WTC11 (cell line): ENCODE results near the gene ELMO1. TPM values are rescaled to one million over a fixed set of nuclear protein-coding genes. Genes with fewer than 3 reads are reported as not detected.

Experiments used
- ATAC-seq: fragments of 200-7000 bp; cut with Tn5 transposase; 2 replicates; pipeline ENCODE4 v1.10.0; 2021; ENCODE audit warnings: mild to moderate bottlenecking, moderate library complexity
- CTCF ChIA-PET: fragments of 300-600 bp; sonication (Branson Sonifier 250); formaldehyde crosslinking; loops from one replicate; lab custom pipeline; 2021; ENCODE audit warnings: antibody characterized with exemption; lab: Charles Lee
- POLR2A ChIA-PET: fragments of 350-600 bp; sonication (Branson Sonifier 250); formaldehyde crosslinking; loops from one replicate; lab custom pipeline; 2021; ENCODE audit warnings: antibody characterized with exemption; lab: Charles Lee
- DNase-seq: peaks from one replicate; pipeline ENCODE4 v3.0.0; 2021; ENCODE audit warnings: low spot score
- H3K27ac Mint-ChIP-seq: 2 replicates; pipeline ENCODE4 v1.8.0; 2021; ENCODE audit warnings: mixed read lengths
- H3K27me3 Mint-ChIP-seq: 2 replicates; pipeline ENCODE4 v1.8.0; 2021; ENCODE audit warnings: low read depth, mild to moderate bottlenecking, moderate library complexity, mixed read lengths
- H3K36me3 Mint-ChIP-seq: 2 replicates; pipeline ENCODE4 v1.8.0; 2021; ENCODE audit warnings: mixed read lengths
- H3K4me1 Mint-ChIP-seq: 2 replicates; pipeline ENCODE4 v1.8.0; 2022; ENCODE audit warnings: mixed read lengths
- H3K4me3 Mint-ChIP-seq: 2 replicates; pipeline ENCODE4 v1.8.0; 2021; ENCODE audit warnings: mild to moderate bottlenecking, moderate library complexity, mixed read lengths
- H3K9me3 Mint-ChIP-seq: 2 replicates; pipeline ENCODE4 v1.8.0; 2021; ENCODE audit warnings: mixed read lengths
- AFF4 ChIP-seq: sonication (generic); formaldehyde crosslinking; IDR thresholded peaks from 2 replicates; pipeline ENCODE4 v1.8.1; 2023; ENCODE audit warnings: mild to moderate bottlenecking, missing genetic modification reagents, borderline replicate concordance
- CDX4 ChIP-seq: fragments of 250-450 bp; sonication (Bioruptor Pico); IDR thresholded peaks from 2 replicates; pipeline ENCODE4 v1.9.0; 2021; ENCODE audit warnings: moderate library complexity, mild to moderate bottlenecking, inconsistent platforms, borderline replicate concordance
- EMX1 ChIP-seq: fragments of 250-450 bp; sonication (Bioruptor Pico); IDR thresholded peaks from 2 replicates; pipeline ENCODE4 v1.8.0; 2021; ENCODE audit warnings: mild to moderate bottlenecking
- FOXP4 ChIP-seq: sonication (generic); formaldehyde crosslinking; IDR thresholded peaks from 2 replicates; pipeline ENCODE4 v1.8.0; 2022; ENCODE audit warnings: mild to moderate bottlenecking, missing genetic modification reagents
- HMGA2 ChIP-seq: fragments of 250-450 bp; sonication (Bioruptor Pico); IDR thresholded peaks from 2 replicates; pipeline ENCODE4 v1.4.0; 2021; ENCODE audit warnings: mild to moderate bottlenecking, moderate library complexity
- MYBL2 ChIP-seq: sonication (generic); formaldehyde crosslinking; IDR thresholded peaks from 2 replicates; pipeline ENCODE4 v1.8.1; 2023; ENCODE audit warnings: mild to moderate bottlenecking, moderate library complexity, missing genetic modification reagents
- NFE2L1 ChIP-seq: sonication (generic); formaldehyde crosslinking; IDR thresholded peaks from 2 replicates; pipeline ENCODE4 v1.8.1; 2023; ENCODE audit warnings: missing genetic modification reagents
- NR3C1 ChIP-seq: sonication (generic); formaldehyde crosslinking; conservative IDR thresholded peaks from 2 replicates; pipeline ENCODE4 v1.8.1; 2023; ENCODE audit warnings: low read depth, mild to moderate bottlenecking, missing genetic modification reagents
- PREB ChIP-seq: sonication (generic); formaldehyde crosslinking; IDR thresholded peaks from 2 replicates; pipeline ENCODE4 v1.8.1; 2022; ENCODE audit warnings: mild to moderate bottlenecking, missing genetic modification reagents, moderate library complexity, borderline replicate concordance
- RELA ChIP-seq: sonication (generic); formaldehyde crosslinking; IDR thresholded peaks from 2 replicates; pipeline ENCODE4 v1.8.1; 2022; ENCODE audit warnings: missing genetic modification reagents, mild to moderate bottlenecking, borderline replicate concordance
- TP53 ChIP-seq: sonication (generic); formaldehyde crosslinking; IDR thresholded peaks from 2 replicates; pipeline ENCODE4 v1.8.1; 2023; ENCODE audit warnings: mild to moderate bottlenecking, missing genetic modification reagents
- ZNF423 ChIP-seq: fragments of 250-450 bp; sonication (Bioruptor Pico); IDR thresholded peaks from 2 replicates; pipeline ENCODE4 v2.1.2; 2022; ENCODE audit warnings: mild to moderate bottlenecking, moderate library complexity
- ZSCAN18 ChIP-seq: fragments of 250-450 bp; sonication (Bioruptor Pico); IDR thresholded peaks from 2 replicates; pipeline ENCODE4 v2.1.2; 2022; ENCODE audit warnings: mild to moderate bottlenecking, moderate library complexity
- total RNA-seq: library from RNA; stranded (reverse); gene quantifications from 3 replicates; pipeline ENCODE4 v1.2.3, GENCODE V29; 2021
- TF ChIP-seq, protein P1 (sequence below): sonication (generic); formaldehyde crosslinking; IDR thresholded peaks from 2 replicates; pipeline ENCODE4 v1.8.1; 2023; ENCODE audit warnings: mild to moderate bottlenecking, missing genetic modification reagents
- TF ChIP-seq, protein P2 (sequence below): fragments of 250-450 bp; sonication (Bioruptor Pico); IDR thresholded peaks from 2 replicates; pipeline ENCODE4 v1.9.0; 2021; ENCODE audit warnings: mild to moderate bottlenecking, borderline replicate concordance

The ELMO1 gene
- total RNA-seq, 1 experiment from 2014 or later, result 19.4 TPM

DNA sequence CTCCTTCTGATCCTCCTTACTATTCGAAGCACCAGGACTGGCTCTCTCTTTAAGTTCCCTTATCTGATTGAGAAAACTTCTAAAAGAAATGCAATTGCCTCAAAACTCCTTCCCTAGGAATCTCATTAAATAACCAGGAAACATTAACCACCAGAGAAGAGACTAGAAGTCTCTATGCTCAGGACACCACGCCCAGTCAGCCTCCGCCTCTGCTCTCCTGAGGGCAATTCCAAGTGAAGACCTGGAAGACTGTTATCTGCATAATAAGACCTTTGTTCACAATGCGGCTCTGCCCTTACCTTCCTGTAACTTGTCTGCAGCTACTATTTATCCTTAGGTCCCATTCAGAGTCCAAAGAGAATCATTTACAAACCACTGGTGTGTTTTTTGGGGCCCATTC is 78.8 kb downstream of the ELMO1 start:
- H3K27ac Mint-ChIP-seq, result no peak overlapping the region
- H3K9me3 Mint-ChIP-seq, result 0 out of 2 replicates have a peak, but pooled peaks cover 3% of the 10 kb centered on the region
- DNase-seq (no peak), ATAC-seq (peak; percentile 81)
- H3K27me3 Mint-ChIP-seq, result no peaks in the 10 kb centered on the region
- ChIA-PET CTCF (no interaction called here), POLR2A (no interaction called here)
- no peak overlapping the region for H3K4me3 Mint-ChIP-seq
- peaks cover 33% of the 10 kb centered on the region for H3K4me1 Mint-ChIP-seq
- no peaks in the 10 kb centered on the region for H3K36me3 Mint-ChIP-seq
- TF ChIP-seq RELA (no peak), NFE2L1 (CRISPR knock-in tag) (no peak), ZSCAN18 (CRISPR knock-in tag) (no peak), EMX1 (CRISPR knock-in tag) (no peak), ZNF423 (no peak)
- TF ChIP-seq, protein P1, sequence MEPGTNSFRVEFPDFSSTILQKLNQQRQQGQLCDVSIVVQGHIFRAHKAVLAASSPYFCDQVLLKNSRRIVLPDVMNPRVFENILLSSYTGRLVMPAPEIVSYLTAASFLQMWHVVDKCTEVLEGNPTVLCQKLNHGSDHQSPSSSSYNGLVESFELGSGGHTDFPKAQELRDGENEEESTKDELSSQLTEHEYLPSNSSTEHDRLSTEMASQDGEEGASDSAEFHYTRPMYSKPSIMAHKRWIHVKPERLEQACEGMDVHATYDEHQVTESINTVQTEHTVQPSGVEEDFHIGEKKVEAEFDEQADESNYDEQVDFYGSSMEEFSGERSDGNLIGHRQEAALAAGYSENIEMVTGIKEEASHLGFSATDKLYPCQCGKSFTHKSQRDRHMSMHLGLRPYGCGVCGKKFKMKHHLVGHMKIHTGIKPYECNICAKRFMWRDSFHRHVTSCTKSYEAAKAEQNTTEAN (CRISPR knock-in tag), result no peak

DNA sequence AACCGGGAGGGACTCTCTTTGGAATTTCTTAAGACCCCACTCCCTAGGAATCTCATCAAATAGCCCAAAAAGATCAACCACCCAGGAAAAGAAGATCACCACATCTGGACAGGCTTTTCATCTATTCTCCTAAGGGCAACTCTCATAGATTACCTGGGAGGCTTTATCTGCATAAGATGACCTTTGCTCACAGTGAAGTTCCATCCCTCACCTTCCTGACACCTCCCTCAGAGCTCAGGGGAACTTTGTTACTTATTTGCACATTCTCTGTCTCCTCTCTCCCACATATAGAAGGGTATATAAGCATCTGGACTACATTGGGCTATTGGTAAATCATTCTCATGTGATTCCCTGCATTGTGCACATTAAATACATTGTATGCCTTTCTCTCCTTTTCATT is 80.1 kb downstream of the ELMO1 start:
- peaks cover 33% of the 10 kb centered on the region for H3K4me1 Mint-ChIP-seq
- POLR2A ChIA-PET, result no interaction called here
- no peaks in the 10 kb centered on the region for H3K36me3 Mint-ChIP-seq
- no peak for ATAC-seq
- 0 out of 2 replicates have a peak, but pooled peaks cover 3% of the 10 kb centered on the region for H3K9me3 Mint-ChIP-seq
- TF ChIP-seq CDX4 (CRISPR knock-in tag), result no peak
- H3K4me3 Mint-ChIP-seq, result no peak overlapping the region
- no peak overlapping the region for H3K27ac Mint-ChIP-seq
- DNase-seq, result no peak
- H3K27me3 Mint-ChIP-seq, result no peaks in the 10 kb centered on the region
- CTCF ChIA-PET, result no interaction called here

DNA sequence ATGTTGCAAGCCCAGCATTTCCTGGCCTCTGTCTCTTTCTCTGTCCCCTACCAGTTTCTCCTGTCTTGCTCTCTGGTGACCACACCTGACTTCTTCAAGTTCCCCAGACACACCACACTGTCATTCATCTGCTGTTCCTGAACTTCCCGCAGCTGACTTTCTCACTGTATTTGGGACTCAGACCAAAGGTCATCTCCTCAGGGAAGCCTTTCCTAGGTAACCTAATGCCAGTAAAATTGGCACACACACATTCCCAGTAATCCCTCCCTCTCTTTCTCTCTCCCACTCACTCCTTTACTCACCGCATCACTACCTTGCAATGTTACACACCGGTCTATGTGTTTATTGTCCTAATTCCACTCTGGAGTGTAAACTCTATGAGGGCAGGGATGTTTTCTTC is 81.7 kb downstream of the ELMO1 start:
- no peaks in the 10 kb centered on the region for H3K27me3 Mint-ChIP-seq
- DNase-seq (no peak), ATAC-seq (no peak)
- TF ChIP-seq MYBL2 (CRISPR knock-in tag) (no peak), PREB (CRISPR knock-in tag) (no peak), TP53 (CRISPR knock-in tag) (no peak), NR3C1 (CRISPR knock-in tag) (no peak), AFF4 (no peak), FOXP4 (CRISPR knock-in tag) (no peak), HMGA2 (CRISPR knock-in tag) (no peak)
- TF ChIP-seq, protein P2, sequence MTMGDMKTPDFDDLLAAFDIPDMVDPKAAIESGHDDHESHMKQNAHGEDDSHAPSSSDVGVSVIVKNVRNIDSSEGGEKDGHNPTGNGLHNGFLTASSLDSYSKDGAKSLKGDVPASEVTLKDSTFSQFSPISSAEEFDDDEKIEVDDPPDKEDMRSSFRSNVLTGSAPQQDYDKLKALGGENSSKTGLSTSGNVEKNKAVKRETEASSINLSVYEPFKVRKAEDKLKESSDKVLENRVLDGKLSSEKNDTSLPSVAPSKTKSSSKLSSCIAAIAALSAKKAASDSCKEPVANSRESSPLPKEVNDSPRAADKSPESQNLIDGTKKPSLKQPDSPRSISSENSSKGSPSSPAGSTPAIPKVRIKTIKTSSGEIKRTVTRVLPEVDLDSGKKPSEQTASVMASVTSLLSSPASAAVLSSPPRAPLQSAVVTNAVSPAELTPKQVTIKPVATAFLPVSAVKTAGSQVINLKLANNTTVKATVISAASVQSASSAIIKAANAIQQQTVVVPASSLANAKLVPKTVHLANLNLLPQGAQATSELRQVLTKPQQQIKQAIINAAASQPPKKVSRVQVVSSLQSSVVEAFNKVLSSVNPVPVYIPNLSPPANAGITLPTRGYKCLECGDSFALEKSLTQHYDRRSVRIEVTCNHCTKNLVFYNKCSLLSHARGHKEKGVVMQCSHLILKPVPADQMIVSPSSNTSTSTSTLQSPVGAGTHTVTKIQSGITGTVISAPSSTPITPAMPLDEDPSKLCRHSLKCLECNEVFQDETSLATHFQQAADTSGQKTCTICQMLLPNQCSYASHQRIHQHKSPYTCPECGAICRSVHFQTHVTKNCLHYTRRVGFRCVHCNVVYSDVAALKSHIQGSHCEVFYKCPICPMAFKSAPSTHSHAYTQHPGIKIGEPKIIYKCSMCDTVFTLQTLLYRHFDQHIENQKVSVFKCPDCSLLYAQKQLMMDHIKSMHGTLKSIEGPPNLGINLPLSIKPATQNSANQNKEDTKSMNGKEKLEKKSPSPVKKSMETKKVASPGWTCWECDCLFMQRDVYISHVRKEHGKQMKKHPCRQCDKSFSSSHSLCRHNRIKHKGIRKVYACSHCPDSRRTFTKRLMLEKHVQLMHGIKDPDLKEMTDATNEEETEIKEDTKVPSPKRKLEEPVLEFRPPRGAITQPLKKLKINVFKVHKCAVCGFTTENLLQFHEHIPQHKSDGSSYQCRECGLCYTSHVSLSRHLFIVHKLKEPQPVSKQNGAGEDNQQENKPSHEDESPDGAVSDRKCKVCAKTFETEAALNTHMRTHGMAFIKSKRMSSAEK (CRISPR knock-in tag), result no peak
- no peak overlapping the region for H3K27ac Mint-ChIP-seq
- H3K9me3 Mint-ChIP-seq, result 0 out of 2 replicates have a peak, but pooled peaks cover 3% of the 10 kb centered on the region
- peaks cover 32% of the 10 kb centered on the region for H3K4me1 Mint-ChIP-seq
- H3K4me3 Mint-ChIP-seq, result no peak overlapping the region
- POLR2A ChIA-PET, result no interaction called here
- CTCF ChIA-PET, result no interaction called here
- no peaks in the 10 kb centered on the region for H3K36me3 Mint-ChIP-seq
